Urinary bladder (tissue), 4 donors: ENCODE measurements around the gene LECT2. TPM values are rescaled to one million over a fixed set of nuclear protein-coding genes. Genes with fewer than 3 reads are reported as not detected.

Experiments
- DNase-seq: peaks from one replicate; pipeline ENCODE4 v3.0.0-alpha.2; 2015; ENCODE audit errors: extremely low spot score
- H3K27ac ChIP-seq: one replicate; pipeline ENCODE4 v1.5.1; 2013; ENCODE audit warnings: low read depth, mild to moderate bottlenecking, moderate library complexity
- H3K36me3 ChIP-seq: one replicate; pipeline ENCODE4 v1.6.1; 2013; ENCODE audit warnings: mild to moderate bottlenecking, moderate library complexity; ENCODE audit not compliant: insufficient read depth
- H3K4me1 ChIP-seq: one replicate; pipeline ENCODE4 v1.6.1; 2013; ENCODE audit warnings: mild to moderate bottlenecking, moderate library complexity; ENCODE audit not compliant: insufficient read depth
- H3K4me3 ChIP-seq: one replicate; pipeline ENCODE4 v1.5.1; 2013; ENCODE audit warnings: low read depth, low read length
- WGBS: extraction: QIAGEN DNeasy Blood & Tissue Kit; methylation state at CpG from one replicate; pipeline ENCODE4 v1.1.7; 2013; 5-methylcytosine and 5-hydroxymethylcytosine counted together
- polyA plus RNA-seq: library from polyadenylated mRNA; stranded (reverse); fragments of 200-250 nt; gene quantifications from one replicate; pipeline ENCODE4 v1.2.3, GENCODE V29; 2013
- total RNA-seq: library from RNA; depleted of rRNA; stranded (reverse); fragments of >200 nt; gene quantifications from one replicate; pipeline ENCODE4 v1.2.3, GENCODE V29; 2014
- donor health status: healthy with polysubstance abuse.
- donor health status: healthy.

Gene LECT2
- total and polyA plus RNA-seq, 2 donors: not detected

- no peaks in the 10 kb centered on the region for H3K36me3 ChIP-seq
- WGBS: 75% methylated on average over 21 of the region's 21 CpGs
- H3K27ac ChIP-seq: no peak overlapping the region
- H3K4me1 ChIP-seq: peaks cover 3% of the 10 kb centered on the region
- DNase-seq: no peak
- H3K4me3 ChIP-seq: no peak overlapping the region
These were observed 35.9 kb upstream of the LECT2 start for GRCh38 chr5:135990528-135991255.

GRCh38 chr5:135989686-135990085, 34.9 kb upstream of the LECT2 start:
- 74% methylated on average over 7 of the region's 7 CpGs for WGBS
- H3K36me3 ChIP-seq: no peaks in the 10 kb centered on the region
- DNase-seq: no peak
- peaks cover 3% of the 10 kb centered on the region for H3K4me1 ChIP-seq
- no peak overlapping the region for H3K4me3 ChIP-seq
- no peak overlapping the region for H3K27ac ChIP-seq

GRCh38 chr5:135988546-135988945, 33.8 kb upstream of the LECT2 start:
- Histone ChIP-seq H3K4me1 (peaks cover 2% of the 10 kb centered on the region), H3K4me3 (no peak overlapping the region), H3K27ac (no peak overlapping the region), H3K36me3 (no peaks in the 10 kb centered on the region)
- no peak for DNase-seq
- 88% methylated on average over 3 of the region's 3 CpGs for WGBS

GRCh38 chr5:135986891-135987401, 32.2 kb upstream of the LECT2 start:
- no peak overlapping the region for H3K4me3 ChIP-seq
- no peak for DNase-seq
- no peak overlapping the region for H3K27ac ChIP-seq
- WGBS: 22% methylated on average over 3 of the region's 3 CpGs
- H3K36me3 ChIP-seq: no peaks in the 10 kb centered on the region
- H3K4me1 ChIP-seq: no peaks in the 10 kb centered on the region

- Histone ChIP-seq H3K36me3 (no peaks in the 10 kb centered on the region), H3K4me1 (no peaks in the 10 kb centered on the region), H3K4me3 (no peak overlapping the region), H3K27ac (no peak overlapping the region)
- WGBS: 55% methylated on average over 3 of the region's 3 CpGs
- no peak for DNase-seq
These were observed 31.6 kb upstream of the LECT2 start for GRCh38 chr5:135986401-135986800.

- H3K4me1 ChIP-seq: no peaks in the 10 kb centered on the region
- DNase-seq: no peak
- H3K27ac ChIP-seq: no peak overlapping the region
- no peak overlapping the region for H3K4me3 ChIP-seq
- no peaks in the 10 kb centered on the region for H3K36me3 ChIP-seq
- WGBS: 74% methylated on average over 1 of the region's 1 CpG
These were observed 31.2 kb upstream of the LECT2 start for GRCh38 chr5:135985951-135986350.

- no peak overlapping the region for H3K27ac ChIP-seq
- H3K4me3 ChIP-seq: no peak overlapping the region
- H3K36me3 ChIP-seq: no peaks in the 10 kb centered on the region
- 58% methylated on average over 1 of the region's 1 CpG for WGBS
- DNase-seq: no peak
- H3K4me1 ChIP-seq: no peaks in the 10 kb centered on the region
These were observed 25.8 kb upstream of the LECT2 start for GRCh38 chr5:135980620-135981019.

- H3K27ac ChIP-seq: no peak overlapping the region
- H3K36me3 ChIP-seq: no peaks in the 10 kb centered on the region
- H3K4me3 ChIP-seq: no peak overlapping the region
- H3K4me1 ChIP-seq: no peaks in the 10 kb centered on the region
- 16% methylated on average over 1 of the region's 1 CpG for WGBS
- DNase-seq: peak; percentile 40
These were observed 24.7 kb upstream of the LECT2 start for GRCh38 chr5:135979510-135979909.

- DNase-seq: no peak
- no peak overlapping the region for H3K4me3 ChIP-seq
- H3K4me1 ChIP-seq: no peaks in the 10 kb centered on the region
- H3K27ac ChIP-seq: no peak overlapping the region
- no peaks in the 10 kb centered on the region for H3K36me3 ChIP-seq
- WGBS: 86% methylated on average over 2 of the region's 2 CpGs
These were observed 24.2 kb upstream of the LECT2 start for GRCh38 chr5:135978993-135979392.

GRCh38 chr5:135978212-135978631, 23.4 kb upstream of the LECT2 start:
- DNase-seq: no peak
- H3K27ac ChIP-seq: no peak overlapping the region
- H3K4me1 ChIP-seq: no peaks in the 10 kb centered on the region
- WGBS: 79% methylated on average over 4 of the region's 4 CpGs
- no peaks in the 10 kb centered on the region for H3K36me3 ChIP-seq
- H3K4me3 ChIP-seq: no peak overlapping the region

- H3K27ac ChIP-seq: no peak overlapping the region
- WGBS: 61% methylated on average over 17 of the region's 17 CpGs
- no peak overlapping the region for H3K4me3 ChIP-seq
- H3K36me3 ChIP-seq: no peaks in the 10 kb centered on the region
- DNase-seq: no peak
- no peaks in the 10 kb centered on the region for H3K4me1 ChIP-seq
These were observed 22.7 kb upstream of the LECT2 start for GRCh38 chr5:135977375-135977928.

- no peaks in the 10 kb centered on the region for H3K4me1 ChIP-seq
- 93% methylated on average over 7 of the region's 7 CpGs for WGBS
- no peaks in the 10 kb centered on the region for H3K36me3 ChIP-seq
- no peak overlapping the region for H3K4me3 ChIP-seq
- no peak for DNase-seq
- H3K27ac ChIP-seq: no peak overlapping the region
These were observed 21.4 kb upstream of the LECT2 start for GRCh38 chr5:135976216-135976615.

- DNase-seq: no peak
- Histone ChIP-seq H3K4me3 (no peak overlapping the region), H3K4me1 (no peaks in the 10 kb centered on the region), H3K36me3 (no peaks in the 10 kb centered on the region), H3K27ac (no peak overlapping the region)
- 96% methylated on average over 4 of the region's 4 CpGs for WGBS
These were observed 20.3 kb upstream of the LECT2 start for GRCh38 chr5:135975122-135975521.

- Histone ChIP-seq H3K4me1 (no peaks in the 10 kb centered on the region), H3K27ac (no peak overlapping the region), H3K36me3 (no peaks in the 10 kb centered on the region), H3K4me3 (no peak overlapping the region)
- DNase-seq: peak; percentile 59
These were observed 19.3 kb upstream of the LECT2 start for GRCh38 chr5:135974021-135974600.
